Cardiac muscle cell (in vitro differentiated cells and primary cell): Measurements from ENCODE around the gene ZNF365. TPM values are rescaled to one million over a fixed set of nuclear protein-coding genes. Genes with fewer than 3 reads are reported as not detected.
A peak's percentile ranks its signal among the peaks of the same experiment; 100 is the strongest.

Experiments used
- DNase-seq, 2 donors: peaks; one replicate each; pipeline versions ENCODE4 v3.0.0 to v3.0.0-alpha.2; 2010 to 2017; ENCODE audit warnings: low read depth in 1 of 2, low spot score in 1 of 2
- H3K27ac ChIP-seq: fragments of 200-600 bp; sonication (generic); 2 replicates; pipeline ENCODE4 v1.5.1; 2016
- H3K27me3 ChIP-seq: fragments of 200-600 bp; sonication (generic); 2 replicates; pipeline ENCODE4 v1.6.0; 2016; ENCODE audit warnings: control low read depth
- H3K36me3 ChIP-seq: fragments of 200-600 bp; sonication (generic); 2 replicates; pipeline ENCODE4 v1.5.1; 2016; ENCODE audit warnings: control low read depth
- H3K4me1 ChIP-seq: fragments of 200-600 bp; sonication (generic); 2 replicates; pipeline ENCODE4 v1.8.1; 2017; ENCODE audit warnings: low read depth, mild to moderate bottlenecking, mixed run types
- H3K4me3 ChIP-seq: fragments of 200-600 bp; sonication (generic); 2 replicates; pipeline ENCODE4 v1.5.1; 2016; ENCODE audit warnings: mild to moderate bottlenecking
- H3K9me3 ChIP-seq: fragments of 200-600 bp; sonication (generic); 2 replicates; pipeline ENCODE4 v1.5.1; 2017; ENCODE audit warnings: low read depth, mild to moderate bottlenecking, control low read depth
- CTCF ChIP-seq: IDR thresholded peaks from 2 replicates; pipeline ENCODE4 v1.5.1; 2012; ENCODE audit warnings: low read depth, mild to moderate bottlenecking, low read length
- polyA plus RNA-seq: library from polyadenylated mRNA; unstranded; fragments of >200 nt; fragmentation: Nextera tagmentation; extraction: Ambion mirVana; gene quantifications from 2 replicates; pipeline ENCODE4 v1.2.1, GENCODE V29; 2016
- total RNA-seq: library from RNA; depleted of rRNA; stranded (reverse); fragments of >200 nt; gene quantifications from 2 replicates; pipeline ENCODE4 v1.2.3, GENCODE V29; 2016

ZNF365 gene
- total and polyA plus RNA-seq, 2 experiments from 2014 or later, result not detected

GRCh38 chr10:62379394-62379793 lies 5.2 kb downstream of the ZNF365 start:
- no peak overlapping the region for H3K4me3 ChIP-seq
- no peak for TF ChIP-seq CTCF
- H3K9me3 ChIP-seq, result no peaks in the 10 kb centered on the region
- H3K27ac ChIP-seq, result no peak overlapping the region
- peaks cover 29% of the 10 kb centered on the region for H3K27me3 ChIP-seq
- H3K4me1 ChIP-seq, result no peaks in the 10 kb centered on the region
- DNase-seq, result peak in 1 of 2 donors; percentile 4
- no peaks in the 10 kb centered on the region for H3K36me3 ChIP-seq

DNA sequence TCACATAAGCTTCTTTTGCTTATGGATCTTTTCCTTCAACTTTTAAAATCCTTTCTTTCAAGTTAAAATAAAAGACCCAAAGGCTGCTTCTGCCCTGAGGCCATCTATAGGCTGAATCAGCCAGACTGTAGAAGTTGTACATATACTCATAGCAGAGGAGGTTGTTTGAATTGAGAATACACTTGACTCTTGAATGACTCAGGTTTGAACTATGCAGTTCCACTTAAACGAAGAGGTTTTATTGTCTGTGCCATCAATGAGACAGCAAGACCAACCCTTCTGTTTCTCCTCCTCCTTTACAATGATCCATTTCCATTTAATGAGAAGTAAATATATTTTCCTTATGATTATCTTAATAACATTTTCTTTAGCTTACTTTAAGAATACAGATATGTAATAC lies 5.8 kb downstream of the ZNF365 start:
- Histone ChIP-seq H3K9me3 (no peaks in the 10 kb centered on the region), H3K4me3 (no peak overlapping the region), H3K4me1 (no peaks in the 10 kb centered on the region), H3K27ac (no peak overlapping the region), H3K36me3 (no peaks in the 10 kb centered on the region), H3K27me3 (peaks cover 23% of the 10 kb centered on the region)
- peak in 1 of 2 donors; percentile 21 for DNase-seq
- TF ChIP-seq CTCF, result no peak

- Histone ChIP-seq H3K36me3 (no peaks in the 10 kb centered on the region), H3K4me3 (no peak overlapping the region), H3K4me1 (no peaks in the 10 kb centered on the region), H3K9me3 (no peaks in the 10 kb centered on the region), H3K27me3 (peaks cover 8% of the 10 kb centered on the region), H3K27ac (no peak overlapping the region)
- DNase-seq, result no peak
- TF ChIP-seq CTCF, result no peak
These were observed 7.4 kb downstream of the ZNF365 start for GRCh38 chr10:62381385-62382102.

DNA sequence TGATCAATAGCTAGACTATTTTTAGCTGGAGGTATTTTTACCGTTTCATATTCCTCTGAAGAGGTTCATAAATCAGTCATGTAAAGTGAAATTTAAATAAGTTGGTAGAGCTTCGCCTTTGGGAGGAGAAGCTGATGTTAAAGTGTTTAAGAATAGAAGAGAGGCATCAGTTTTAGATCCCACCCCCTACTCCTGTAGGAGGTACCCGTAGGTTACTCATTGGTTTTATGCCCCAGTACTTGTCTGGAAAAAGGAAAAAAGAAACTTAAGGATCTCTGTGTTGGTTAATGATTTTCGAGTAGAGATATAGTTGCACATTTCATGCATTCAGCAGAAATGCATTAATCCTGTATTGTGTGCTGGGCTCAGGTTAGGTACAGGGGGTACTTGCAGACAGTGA lies 8.7 kb downstream of the ZNF365 start:
- Histone ChIP-seq H3K4me1 (no peaks in the 10 kb centered on the region), H3K27me3 (no peaks in the 10 kb centered on the region), H3K27ac (no peak overlapping the region), H3K4me3 (no peak overlapping the region), H3K9me3 (no peaks in the 10 kb centered on the region), H3K36me3 (no peaks in the 10 kb centered on the region)
- DNase-seq, result no peak
- no peak for TF ChIP-seq CTCF

GRCh38 chr10:62384057-62384446 lies 9.9 kb downstream of the ZNF365 start:
- Histone ChIP-seq H3K36me3 (no peaks in the 10 kb centered on the region), H3K27ac (no peak overlapping the region), H3K27me3 (no peaks in the 10 kb centered on the region), H3K9me3 (no peaks in the 10 kb centered on the region), H3K4me3 (no peak overlapping the region), H3K4me1 (no peaks in the 10 kb centered on the region)
- no peak for TF ChIP-seq CTCF
- peak in 1 of 2 donors; percentile 38 for DNase-seq
